AG09309 (cell line): Measurements from ENCODE around the gene POLR2C.
"Not testable (repeated sequence)": the region's sequence is repeated elsewhere in the genome, so short reads cannot be mapped to it uniquely, and the experiment has no call there.

Source experiments
- DNase-seq: peaks from one replicate; pipeline ENCODE4 v3.0.0-alpha.2; 2010; ENCODE audit warnings: low read depth
- H3K4me3 ChIP-seq: 2 replicates; pipeline ENCODE4 v1.5.1; 2011; ENCODE audit warnings: mild to moderate bottlenecking, low read depth, low read length, moderate library complexity; ENCODE audit not compliant: control insufficient read depth
- CTCF ChIP-seq: IDR thresholded peaks from 2 replicates; pipeline ENCODE4 v1.5.1; 2011; ENCODE audit warnings: mild to moderate bottlenecking, low read depth, low read length, inconsistent platforms; ENCODE audit not compliant: insufficient read depth, control insufficient read depth; ENCODE audit errors: missing control alignments

The POLR2C gene

GRCh38 chr16:57486858-57487834 lies 24.7 kb downstream of the POLR2C start:
- peak overlapping the region; percentile 54 for H3K4me3 ChIP-seq
- no peak for DNase-seq
- TF ChIP-seq CTCF, result no peak

GRCh38 chr16:57489229-57489628 lies 26.8 kb downstream of the POLR2C start:
- no peak overlapping the region for H3K4me3 ChIP-seq
- no peak for DNase-seq
- TF ChIP-seq CTCF, result no peak

- TF ChIP-seq CTCF, result no peak
- no peak overlapping the region for H3K4me3 ChIP-seq
- DNase-seq, result no peak
These were observed 31.3 kb downstream of the POLR2C start for GRCh38 chr16:57493767-57494166.

GRCh38 chr16:57497121-57497520 lies 34.6 kb downstream of the POLR2C start:
- no peak for TF ChIP-seq CTCF
- no peak overlapping the region for H3K4me3 ChIP-seq
- no peak for DNase-seq

- TF ChIP-seq CTCF, result no peak
- DNase-seq, result no peak
- H3K4me3 ChIP-seq, result no peak overlapping the region
These were observed 35.6 kb downstream of the POLR2C start for GRCh38 chr16:57498031-57498430.

GRCh38 chr16:57499941-57500340 lies 37.5 kb downstream of the POLR2C start:
- not testable (repeated sequence) for DNase-seq, H3K4me3 ChIP-seq

- no peak for TF ChIP-seq CTCF
- no peak for DNase-seq
- no peak overlapping the region for H3K4me3 ChIP-seq
These were observed 38.2 kb downstream of the POLR2C start for GRCh38 chr16:57500578-57501111.
